Activated B cell treated with CpG ODN at 0.5 μM for 24 hours (primary cell): ENCODE results near the gene ELOVL1. TPM values are rescaled to one million over a fixed set of nuclear protein-coding genes. Genes with fewer than 3 reads are reported as not detected.

Experiments
- ATAC-seq: fragments of 200-7000 bp; cut with Tn5 transposase; one replicate; pipeline ENCODE4 v1.10.0; 2021; ENCODE audit warnings: low read depth, mild to moderate bottlenecking, moderate library complexity
- CTCF ChIA-PET: fragments of 350-600 bp; sonication (Branson Sonifier 250); formaldehyde crosslinking; loops from one replicate; lab custom pipeline; 2021; ENCODE audit warnings: antibody characterized with exemption; lab: Charles Lee
- POLR2A ChIA-PET: fragments of 350-600 bp; sonication (Branson Sonifier 250); formaldehyde crosslinking; loops from one replicate; lab custom pipeline; 2021; ENCODE audit warnings: antibody characterized with exemption; lab: Charles Lee
- DNase-seq: peaks from one replicate; pipeline ENCODE4 v3.0.0; 2022
- H3K27ac Mint-ChIP-seq: one replicate; pipeline ENCODE4 v1.8.0; 2020; ENCODE audit warnings: mixed read lengths
- H3K27me3 Mint-ChIP-seq: one replicate; pipeline ENCODE4 v1.8.0; 2021; ENCODE audit warnings: mixed read lengths
- H3K36me3 Mint-ChIP-seq: one replicate; pipeline ENCODE4 v1.8.0; 2021; ENCODE audit warnings: low read depth, mixed read lengths
- H3K4me1 Mint-ChIP-seq: one replicate; pipeline ENCODE4 v1.8.0; 2021; ENCODE audit warnings: mixed read lengths
- H3K4me3 Mint-ChIP-seq: one replicate; pipeline ENCODE4 v1.8.0; 2020; ENCODE audit warnings: mild to moderate bottlenecking, mixed read lengths
- H3K9me3 Mint-ChIP-seq: one replicate; pipeline ENCODE4 v1.8.0; 2020; ENCODE audit warnings: mixed read lengths
- CTCF ChIP-seq: fragments of 200-600 bp; IDR thresholded peaks from one replicate; pipeline ENCODE4 v1.8.0; 2022; ENCODE audit warnings: antibody characterized with exemption, mild to moderate bottlenecking
- intact Hi-C: fragments of 100-400 bp; cut with micrococcal nuclease; formaldehyde crosslinking; loops from one replicate; pipeline ENCODE4 v1.15.1; 2024
- total RNA-seq: library from RNA; stranded (reverse); gene quantifications from 2 replicates; pipeline ENCODE4 v1.2.3, GENCODE V29; 2022

ELOVL1 gene
- total RNA-seq, 1 donor from 2014 or later, result 84.2 TPM

GRCh38 chr1:43358746-43359693 is 8.8 kb downstream of the ELOVL1 start, which contains the start of gene CDC20:
Gene CDC20 (plus strand): TSS chr1:43358981. CDS start chr1:43359216, 235 bp downstream.
- Mint-ChIP-seq H3K36me3 (peaks cover 40% of the 10 kb centered on the region), H3K27me3 (no peaks in the 10 kb centered on the region), H3K27ac (peak within 1 kb of the TSS; percentile 91), H3K9me3 (no peaks in the 10 kb centered on the region), H3K4me3 (peak within 1 kb of the TSS; percentile 91), H3K4me1 (peaks cover 16% of the 10 kb centered on the region)
- intact Hi-C loops, result loop anchor here (1.0 to 10.0 kb wide), 7 partner anchors 8 to 616 kb away; partner anchors contain the start of genes ATP6V0B, B4GALT2, CFAP57 and DPH2
- TF ChIP-seq CTCF, result no peak
- POLR2A ChIA-PET, result interaction anchor here (0.6 to 2.0 kb wide), 13 partner anchors 9 to 291 kb away, joined by 3 to 108 read pairs (median 6); partner anchors contain the start of genes CFAP57, EBNA1BP2, ELOVL1 and KDM4A
- DNase-seq, result peak; percentile 96
- ATAC-seq, result peak; percentile 99
- CTCF ChIA-PET, result interaction anchor here (0.7 to 1.6 kb wide), 4 partner anchors 9 to 133 kb away, joined by 3 to 7 read pairs (median 5); partner anchors contain the start of gene ELOVL1

- TF ChIP-seq CTCF, result no peak
- Mint-ChIP-seq H3K9me3 (no peaks in the 10 kb centered on the region), H3K4me3 (peak overlapping the region; percentile 91), H3K27me3 (no peaks in the 10 kb centered on the region), H3K36me3 (peaks cover 32% of the 10 kb centered on the region), H3K4me1 (peaks cover 16% of the 10 kb centered on the region), H3K27ac (peak overlapping the region; percentile 91)
- ChIA-PET CTCF (interaction anchor here (0.7 to 1.6 kb wide), 4 partner anchors 10 to 132 kb away, joined by 3 to 7 read pairs (median 5); partner anchors contain the start of gene ELOVL1), POLR2A (interaction anchor here (0.6 to 2.0 kb wide), 13 partner anchors 9 to 292 kb away, joined by 3 to 108 read pairs (median 6); partner anchors contain the start of genes CFAP57, EBNA1BP2, ELOVL1 and KDM4A)
- intact Hi-C loops, result loop anchor here (1.0 to 10.0 kb wide), 7 partner anchors 9 to 617 kb away; partner anchors contain the start of genes ATP6V0B, B4GALT2, CFAP57 and DPH2
- no peak for ATAC-seq
- DNase-seq, result no peak
These were observed 9.6 kb downstream of the ELOVL1 start for GRCh38 chr1:43358121-43358745.

- H3K27ac Mint-ChIP-seq, result no peak overlapping the region
- TF ChIP-seq CTCF, result no peak
- no peaks in the 10 kb centered on the region for H3K27me3 Mint-ChIP-seq
- DNase-seq, result no peak
- intact Hi-C loops, result loop anchor here (10.0 kb wide), 1 partner anchor 618 kb away; the partner anchor contains the start of genes ATP6V0B, B4GALT2 and DPH2
- no peak for ATAC-seq
- POLR2A ChIA-PET, result interaction anchor here (0.9 kb wide), 1 partner anchor 11 kb away, joined by 3 read pairs; no protein-coding TSS in a partner anchor
- CTCF ChIA-PET, result no interaction called here
- no peaks in the 10 kb centered on the region for H3K9me3 Mint-ChIP-seq
- H3K4me1 Mint-ChIP-seq, result peaks cover 16% of the 10 kb centered on the region
- H3K36me3 Mint-ChIP-seq, result peaks cover 22% of the 10 kb centered on the region
- peak overlapping the region; percentile 4 for H3K4me3 Mint-ChIP-seq
These were observed 10.6 kb downstream of the ELOVL1 start for GRCh38 chr1:43357251-43357650.

- ATAC-seq (no peak), DNase-seq (no peak)
- Mint-ChIP-seq H3K9me3 (no peaks in the 10 kb centered on the region), H3K4me1 (peaks cover 19% of the 10 kb centered on the region), H3K27ac (no peak overlapping the region), H3K36me3 (peaks cover 6% of the 10 kb centered on the region), H3K27me3 (no peaks in the 10 kb centered on the region), H3K4me3 (no peak overlapping the region)
- no peak for TF ChIP-seq CTCF
- CTCF ChIA-PET, result no interaction called here
- POLR2A ChIA-PET, result interaction anchor here (0.7 to 1.0 kb wide), 2 partner anchors 9 to 13 kb away, joined by 5 to 6 read pairs; partner anchors contain the start of gene ELOVL1
- intact Hi-C loops, result loop anchor here (10.0 kb wide), 1 partner anchor 620 kb away; the partner anchor contains the start of genes ATP6V0B, B4GALT2 and DPH2
These were observed 12.9 kb downstream of the ELOVL1 start for GRCh38 chr1:43354936-43355335.
